HCT116 (cell line): Measurements from ENCODE around the gene SPTB. TPM values are rescaled to one million over a fixed set of nuclear protein-coding genes. Genes with fewer than 3 reads are reported as not detected.

Source experiments
- ATAC-seq: fragments of 200-7000 bp; cut with Tn5 transposase; 2 replicates; pipeline ENCODE4 v1.9.1; 2020; ENCODE audit warnings: mild to moderate bottlenecking, moderate library complexity
- BruUV-seq: library from RNA; stranded (reverse); fragments of 400-500 nt; replicated peaks from 2 replicates; lab custom pipeline; 2021; lab: Mats Ljungman, UMichigan
- CTCF ChIA-PET: fragments of 300-600 bp; sonication (Branson Sonifier 250); formaldehyde crosslinking; loops from one replicate; lab custom pipeline; 2021; ENCODE audit warnings: antibody characterized with exemption; lab: Charles Lee
- POLR2A ChIA-PET: fragments of 300-600, 350-600 bp; sonication (Branson Sonifier 250); formaldehyde crosslinking; loops from one replicate; lab custom pipeline; 2021; ENCODE audit warnings: antibody characterized with exemption; lab: Charles Lee
- RAD21 ChIA-PET, 2 experiments: fragments of 300-600 bp; sonication (Branson Sonifier 250); formaldehyde crosslinking; loops; one replicate each; lab custom pipeline; 2023; ENCODE audit warnings: low total read pairs in 2 of 2; ENCODE audit not compliant: uncharacterized antibody in 2 of 2, unreplicated experiment in 2 of 2, low non-redundant PET in 1 of 2; lab: Charles Lee
- DNase-seq: peaks from one replicate; pipeline ENCODE4 v3.0.0-alpha.2; 2010; ENCODE audit warnings: low read depth, low spot score
- H2AFZ ChIP-seq: fragments of 200-600 bp; shearing (Covaris generic), sonication (generic); 2 replicates; pipeline ENCODE4 v1.6.1; 2017; ENCODE audit warnings: low read depth, mixed run types, mixed read lengths, antibody characterized with exemption, low read length; ENCODE audit not compliant: poor library complexity, severe bottlenecking
- H3K27ac ChIP-seq: 2 replicates; pipeline ENCODE4 v1.5.1; 2012; ENCODE audit warnings: low read depth, low read length
- H3K27me3 ChIP-seq: fragments of 200-600 bp; sonication (generic); 2 replicates; pipeline ENCODE4 v1.6.1; 2016; ENCODE audit warnings: mixed run types, low read length, mixed read lengths; ENCODE audit not compliant: insufficient read depth
- H3K36me3 ChIP-seq, 2 experiments: fragments of 200-500 bp in 1 of 2; fragments of 200-600 bp in 1 of 2; sonication (Bioruptor generic) in 1 of 2; sonication (generic) in 1 of 2; 2 replicates each; pipeline versions ENCODE4 v1.5.1 to v1.6.1; 2014 to 2016; ENCODE audit warnings: low read length in 2 of 2, inconsistent platforms in 1 of 2, mixed read lengths in 1 of 2, mixed run types in 1 of 2; ENCODE audit not compliant: insufficient read depth in 2 of 2, control insufficient read depth in 1 of 2
- H3K4me1 ChIP-seq, 2 experiments: fragments of 200-600 bp in 1 of 2; sonication (generic) in 1 of 2; 2 replicates each; pipeline versions ENCODE4 v1.5.1 to v1.6.1; 2012 to 2017; ENCODE audit warnings: low read length in 2 of 2, inconsistent platforms in 1 of 2, mild to moderate bottlenecking in 1 of 2, mixed read lengths in 1 of 2, mixed run types in 1 of 2, moderate library complexity in 1 of 2; ENCODE audit not compliant: insufficient read depth in 2 of 2, control insufficient read depth in 1 of 2
- H3K4me2 ChIP-seq: fragments of 200-600 bp; sonication (generic); 2 replicates; pipeline ENCODE4 v1.6.1; 2017; ENCODE audit warnings: mixed run types, low read length, mixed read lengths
- H3K4me3 ChIP-seq, 2 experiments: fragments of 200-600 bp in 1 of 2; sonication (generic) in 1 of 2; replicated peaks in 1 of 2; 2 replicates each; pipeline ENCODE4 v1.5.1; 2011 to 2016; ENCODE audit warnings: low read length in 2 of 2, control low read depth in 1 of 2, low read depth in 1 of 2, mild to moderate bottlenecking in 1 of 2, mixed read lengths in 1 of 2, mixed run types in 1 of 2
- H3K79me2 ChIP-seq: fragments of 200-600 bp; sonication (generic); 2 replicates; pipeline ENCODE4 v1.6.1; 2017; ENCODE audit warnings: mild to moderate bottlenecking, mixed run types, low read length, moderate library complexity, mixed read lengths; ENCODE audit not compliant: insufficient read depth
- H3K9ac ChIP-seq: fragments of 200-600 bp; sonication (generic); 2 replicates; pipeline ENCODE4 v1.6.1; 2016; ENCODE audit warnings: low read length, mixed read lengths
- H3K9me2 ChIP-seq: fragments of 200-600 bp; sonication (generic), shearing (Covaris generic); 2 replicates; pipeline ENCODE4 v1.6.1; 2017; ENCODE audit warnings: mixed run types, mild to moderate bottlenecking, moderate library complexity; ENCODE audit not compliant: insufficient read depth
- H3K9me3 ChIP-seq, 2 experiments: fragments of 200-500 bp in 1 of 2; fragments of 200-600 bp in 1 of 2; sonication (Bioruptor generic) in 1 of 2; sonication (generic) in 1 of 2; 2 replicates each; pipeline ENCODE4 v1.6.1; 2014 to 2017; ENCODE audit warnings: low read length in 2 of 2, mixed read lengths in 2 of 2, inconsistent platforms in 1 of 2, low read depth in 1 of 2, mild to moderate bottlenecking in 1 of 2, mixed run types in 1 of 2, moderate library complexity in 1 of 2; ENCODE audit not compliant: control insufficient read depth in 1 of 2, insufficient read depth in 1 of 2
- H4K20me1 ChIP-seq: fragments of 200-600 bp; sonication (generic), shearing (Covaris generic); 2 replicates; pipeline ENCODE4 v1.6.1; 2017; ENCODE audit warnings: mixed run types, mild to moderate bottlenecking, moderate library complexity; ENCODE audit not compliant: insufficient read depth
- ELF1 ChIP-seq: IDR thresholded peaks from 2 replicates; pipeline ENCODE4 v1.6.1; 2012; ENCODE audit warnings: low read depth, borderline replicate concordance
- JUND ChIP-seq: IDR thresholded peaks from 2 replicates; pipeline ENCODE4 v1.6.1; 2012
- POLR2A ChIP-seq: IDR thresholded peaks from 2 replicates; pipeline ENCODE4 v1.7.0; 2011; ENCODE audit warnings: borderline replicate concordance; ENCODE audit not compliant: insufficient read depth, insufficient read length; ENCODE audit errors: extremely low read depth
- SRF ChIP-seq: IDR thresholded peaks from 2 replicates; pipeline ENCODE4 v1.6.1; 2012; ENCODE audit warnings: low read depth
- YY1 ChIP-seq: IDR thresholded peaks from 2 replicates; pipeline ENCODE4 v1.6.1; 2011; ENCODE audit warnings: low read length, low read depth, moderate library complexity, mild to moderate bottlenecking; ENCODE audit not compliant: insufficient replicate concordance; ENCODE audit errors: extremely low read depth
- ZBTB33 ChIP-seq: IDR thresholded peaks from 2 replicates; pipeline ENCODE4 v1.6.1; 2011; ENCODE audit warnings: mild to moderate bottlenecking, low read length, moderate library complexity; ENCODE audit not compliant: insufficient replicate concordance; ENCODE audit errors: extremely low read depth
- ZNF274 ChIP-seq: fragments of 200-500 bp; sonication (Bioruptor generic); IDR thresholded peaks from 2 replicates; pipeline ENCODE4 v1.6.1; 2014; ENCODE audit warnings: mild to moderate bottlenecking, low read depth, low read length, inconsistent platforms
- intact Hi-C: fragments of 100-400 bp; cut with micrococcal nuclease; formaldehyde crosslinking; loops from 2 replicates; pipeline ENCODE4 v1.10.0; 2022
- total RNA-seq: library from RNA; stranded (reverse); gene quantifications from one replicate; pipeline ENCODE4 v1.2.1, GENCODE V29; 2021; ENCODE audit not compliant: unreplicated experiment

Gene SPTB
- total RNA-seq, 1 experiment from 2014 or later = 4.2 TPM

GRCh38 chr14:64706119-64706592 is 173.6 kb downstream of the SPTB start:
- no peaks in the 10 kb centered on the region for H3K9me2 ChIP-seq
- TF ChIP-seq ZNF274 (no peak), SRF (no peak), ELF1 (no peak), ZBTB33 (no peak), POLR2A (no peak), YY1 (no peak), JUND (no peak)
- TF ChIP-seq, all 23 proteins: peak for 0
- Histone ChIP-seq H3K4me2 (peak overlapping the region; percentile 83), H3K9me3 (no peaks in the 10 kb centered on the region), H3K36me3 (no peaks in the 10 kb centered on the region), H3K27ac (no peak overlapping the region; the same call in 1 of the 2 replicates), H3K9ac (peak overlapping the region; percentile 91), H3K79me2 (peaks cover 68% of the 10 kb centered on the region), H3K27me3 (no peaks in the 10 kb centered on the region), H3K4me1 (peaks cover 47 to 62% of the 10 kb centered on the region in 2 experiments), H3K4me3 (peak overlapping the region; percentile 78 to 82), H2AFZ (no peak overlapping the region), H4K20me1 (0 out of 2 replicates have a peak, but pooled peaks cover 5% of the 10 kb centered on the region)
- BruUV-seq = no TSS peak
- DNase-seq (no peak), ATAC-seq (no peak)
- intact Hi-C loops = no loop called here
- ChIA-PET POLR2A (interaction anchor here (2.2 kb wide), 1 partner anchor 7 kb away, joined by 6 read pairs; no protein-coding TSS in a partner anchor), RAD21 (no interaction called here), CTCF (no interaction called here)
